Left cardiac atrium (tissue), 4 donors: ENCODE results near the gene RIPOR3. TPM values are rescaled to one million over a fixed set of nuclear protein-coding genes. Genes with fewer than 3 reads are reported as not detected.
"Not testable (repeated sequence)": the region's sequence is repeated elsewhere in the genome, so short reads cannot be mapped to it uniquely, and the experiment has no call there.

Experiments
- ATAC-seq, 2 donors: fragments of 200-7000 bp; cut with Tn5 transposase; one replicate each; pipeline ENCODE4 v1.9.1; 2020; ENCODE audit warnings: mild to moderate bottlenecking in 2 of 2, moderate library complexity in 2 of 2
- DNase-seq: peaks from one replicate; pipeline ENCODE4 v3.0.0-alpha.2; 2020
- intact Hi-C, 2 donors: fragments of 100-400 bp; cut with DNase I; formaldehyde crosslinking; loops; one replicate each; pipeline versions ENCODE4 v1.14.1 to v1.15.1; 2022 to 2023
- total RNA-seq, 2 donors: library from RNA; stranded (reverse); fragmentation: NEBNext Ultra II Directional; extraction: Animal tissue kit (Norgen Biotek cat#: 25700); gene quantifications; one replicate each; pipeline ENCODE4 v1.2.1, GENCODE V29; 2021
- donor health status: DM: no; HTN: yes; CAD: no.
- donor health status: DM: no; HTN: yes; CAD: no; lungs with severe emphysema.
- donor health status: DM: yes; HTN: yes; CAD: no.
- donor health status: Dilated cardiomyopathy.

RIPOR3 gene
- total RNA-seq, 2 donors from 2014 or later, result 3.3 to 6.7 TPM

DNA sequence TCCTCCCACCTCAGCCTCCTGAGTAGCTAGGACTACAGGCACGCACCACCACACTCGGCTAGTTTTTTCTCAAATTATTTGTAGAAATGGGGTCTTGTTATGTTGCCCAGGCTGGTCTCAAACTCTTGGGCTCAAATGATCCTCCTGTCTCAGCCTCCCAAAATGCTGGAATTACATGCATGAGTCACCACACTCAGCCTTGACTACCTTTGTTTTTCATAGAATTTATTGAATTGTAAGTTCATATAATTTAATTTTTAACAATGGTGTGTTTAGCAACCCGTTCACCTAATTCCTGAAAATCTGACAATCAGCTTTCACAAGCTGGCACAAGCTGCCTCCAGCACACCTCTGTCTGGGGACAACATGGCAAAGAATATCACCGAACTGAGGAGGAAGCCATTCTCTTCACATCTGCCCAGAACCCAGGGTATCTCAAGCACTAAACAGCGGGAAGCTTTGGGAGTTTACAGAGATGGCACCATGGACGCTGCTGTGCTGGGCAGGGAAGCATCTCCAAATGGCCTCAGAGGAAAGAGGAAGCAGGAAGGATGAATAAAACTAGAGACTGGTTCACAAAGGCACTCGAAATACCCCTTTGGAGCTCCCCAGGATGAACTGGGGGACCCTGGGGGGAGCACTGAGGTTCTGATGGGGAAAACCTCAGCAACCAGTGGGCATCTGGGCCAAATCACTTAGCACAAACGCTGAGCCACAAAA, 2.9 kb downstream of the RIPOR3 start:
- DNase-seq (no peak), ATAC-seq (no peak)
- intact Hi-C loops, result no loop called here

DNA sequence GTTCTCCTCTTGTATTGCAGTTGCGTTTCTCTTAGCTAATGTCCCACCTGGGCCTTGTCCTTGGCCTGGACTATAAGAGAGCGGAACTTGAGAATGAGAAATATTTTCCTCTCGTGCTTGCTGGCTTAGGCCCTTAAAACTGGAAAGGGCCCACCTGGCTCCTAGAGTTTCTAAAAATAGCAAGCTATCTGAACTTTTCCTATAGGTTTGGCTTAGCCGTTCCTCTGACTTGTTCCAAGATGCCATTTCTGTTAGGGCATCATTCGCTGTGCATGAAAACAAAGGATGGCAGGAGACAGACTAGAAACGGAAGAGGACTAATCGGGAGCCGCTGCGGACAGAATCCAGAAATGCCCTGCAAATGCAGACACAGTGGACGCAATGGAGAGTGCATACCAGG, 4.5 kb downstream of the RIPOR3 start:
- ATAC-seq, result no peak
- intact Hi-C loops, result no loop called here
- no peak for DNase-seq

- DNase-seq, result no peak
- intact Hi-C loops, result no loop called here
- no peak for ATAC-seq
Measured at GRCh38 chr20:50683570-50683969, 7.8 kb downstream of the RIPOR3 start.

DNA sequence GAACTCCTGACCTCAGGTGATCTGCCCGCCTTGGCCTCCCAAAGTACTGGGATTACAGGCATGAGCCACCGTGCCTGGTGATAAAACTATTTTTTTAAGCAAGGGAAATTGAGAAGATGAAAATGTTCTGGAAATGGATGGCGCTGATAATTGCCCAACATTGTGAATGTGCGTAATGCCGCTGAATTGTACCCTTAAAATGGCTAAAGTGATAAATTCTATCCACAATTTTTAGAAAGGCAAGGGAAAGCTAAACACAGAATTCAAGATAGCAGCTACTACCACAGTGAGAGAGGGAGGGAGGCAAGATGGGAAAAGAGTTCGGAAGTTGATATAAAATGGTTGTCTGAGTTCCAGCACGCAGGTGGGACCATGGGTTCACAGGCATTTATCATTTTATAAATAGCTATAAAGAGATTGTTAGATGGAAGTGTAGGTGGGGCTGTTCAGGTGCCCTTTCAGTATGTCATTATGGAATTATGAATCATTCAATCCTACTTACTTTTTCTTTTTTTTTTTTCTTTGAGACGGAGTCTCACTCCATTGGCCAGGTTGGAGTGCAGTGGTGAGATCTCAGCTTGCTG, 8.3 kb downstream of the RIPOR3 start:
- DNase-seq, result no peak
- ATAC-seq, result no peak
- intact Hi-C loops, result no loop called here

- intact Hi-C loops, result no loop called here
- ATAC-seq (no peak), DNase-seq (no peak)
Measured at GRCh38 chr20:50682065-50682464, 9.3 kb downstream of the RIPOR3 start.

DNA sequence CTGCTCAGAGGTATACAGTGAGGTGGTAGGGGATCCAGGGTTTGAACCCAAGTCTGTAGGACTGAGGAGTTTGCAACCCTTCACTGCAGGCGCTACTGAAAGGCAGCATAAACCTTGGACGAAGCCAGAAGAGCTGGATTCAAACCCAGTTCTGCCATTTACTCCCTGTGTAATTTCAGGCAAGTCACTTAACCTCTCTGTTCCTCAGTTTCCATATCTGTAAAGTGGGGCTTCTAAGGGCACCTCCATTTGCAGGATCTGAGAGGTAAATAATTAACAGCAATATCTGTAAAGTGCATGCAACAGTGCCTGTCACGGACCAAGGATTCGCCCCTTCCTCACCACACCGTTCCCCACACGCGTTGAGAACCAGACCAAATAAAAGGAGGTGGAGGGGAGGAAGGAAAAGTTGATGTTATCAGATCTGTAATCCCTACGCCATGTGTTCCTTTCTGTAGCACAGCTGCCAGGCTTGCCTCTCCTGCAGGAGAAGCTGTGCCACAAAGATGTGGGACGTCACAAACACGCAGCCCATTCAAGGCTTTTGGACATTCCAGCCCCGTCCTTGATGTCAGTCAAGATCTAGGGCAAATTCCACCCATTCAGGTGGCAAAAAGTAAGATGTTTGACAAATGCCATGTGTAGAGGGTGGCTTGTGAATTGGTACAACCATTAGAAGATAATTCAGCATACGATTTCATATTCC, 9.8 kb downstream of the RIPOR3 start:
- no peak for ATAC-seq
- no peak for DNase-seq
- intact Hi-C loops, result no loop called here

DNA sequence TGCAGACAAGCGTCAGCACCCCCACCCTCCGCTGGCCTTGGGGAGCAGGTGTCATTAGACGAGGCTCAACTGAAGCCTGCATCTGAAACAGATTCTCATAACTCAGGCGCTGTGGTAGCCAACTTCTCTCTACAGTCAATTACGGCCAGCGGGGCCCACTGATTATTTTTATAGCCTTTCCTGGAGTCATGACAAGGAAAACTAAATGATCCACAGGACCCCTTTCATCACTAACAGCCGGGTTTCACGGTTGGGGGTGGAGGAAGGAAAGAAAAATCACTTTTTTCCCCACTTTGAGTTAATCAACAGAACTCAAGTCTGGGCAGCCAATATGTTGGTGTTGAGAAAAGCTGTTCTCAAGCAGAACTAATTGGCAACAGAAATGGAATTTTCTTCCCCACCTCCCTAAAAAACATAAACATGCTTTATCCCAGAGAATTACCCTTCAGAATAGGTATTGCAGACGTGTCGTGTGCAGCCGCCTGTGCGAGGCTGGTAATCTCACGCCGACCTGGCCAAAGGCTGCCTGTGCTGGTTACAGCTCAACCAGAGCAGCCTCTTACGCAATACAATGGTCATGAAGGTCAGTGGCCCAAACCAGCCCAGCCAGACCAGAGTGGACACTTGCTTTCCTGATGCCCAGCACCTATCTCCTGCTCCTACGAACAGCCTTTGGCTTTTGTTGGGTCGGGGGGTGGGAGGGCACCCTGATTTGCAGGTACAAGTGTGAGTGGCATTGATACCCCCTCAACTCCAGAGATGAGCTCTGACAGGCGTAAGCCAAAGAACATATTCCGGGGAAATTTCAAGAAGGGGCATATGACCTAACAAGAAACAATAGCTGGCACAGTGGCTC, 11.0 kb downstream of the RIPOR3 start:
- peak; percentile 53 for DNase-seq
- intact Hi-C loops, result no loop called here
- peak; percentile 55 to 69 for ATAC-seq

DNA sequence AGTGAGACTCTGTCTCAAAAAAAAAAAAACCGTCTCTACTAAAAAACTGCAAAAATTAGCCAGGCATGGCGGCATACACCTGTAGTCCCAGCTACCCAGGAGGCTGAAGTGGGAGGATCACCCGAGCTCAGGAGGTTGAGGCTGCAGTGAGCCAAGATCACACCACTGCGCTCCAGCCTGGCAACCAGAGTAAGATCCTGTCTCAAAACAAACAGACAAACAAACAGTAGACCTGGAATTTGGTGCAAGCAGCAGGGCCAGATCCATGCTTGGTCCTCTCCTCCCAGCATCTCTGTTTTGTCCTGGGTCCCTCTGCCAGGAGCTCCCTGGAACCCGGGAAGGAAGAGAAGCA, 11.6 kb downstream of the RIPOR3 start:
- DNase-seq, result no peak
- ATAC-seq, result no peak
- intact Hi-C loops, result no loop called here

GRCh38 chr20:50678169-50678898, 13.0 kb downstream of the RIPOR3 start:
- intact Hi-C loops, result no loop called here
- DNase-seq, result peak; percentile 43
- peak; percentile 35 to 71 for ATAC-seq

DNA sequence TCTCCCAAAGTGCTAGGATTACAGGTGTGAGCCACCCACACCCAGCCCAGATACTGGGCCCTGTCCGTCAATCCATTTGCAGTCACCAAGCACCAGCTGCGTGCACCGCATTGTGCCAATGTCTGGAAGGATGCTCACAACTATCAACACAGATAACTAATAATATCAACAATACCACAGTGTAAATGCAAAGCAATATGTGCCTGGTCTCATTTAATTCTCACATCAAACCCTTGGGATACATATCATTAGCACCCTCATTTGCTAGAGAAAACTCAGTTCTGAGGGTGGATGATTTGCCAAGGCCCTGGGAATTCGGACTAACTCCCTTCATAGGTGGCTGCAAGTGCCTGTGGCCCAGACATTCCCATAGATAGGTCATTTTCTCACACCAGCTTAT, 14.5 kb downstream of the RIPOR3 start:
- DNase-seq (no peak), ATAC-seq (no peak)
- intact Hi-C loops, result no loop called here

DNA sequence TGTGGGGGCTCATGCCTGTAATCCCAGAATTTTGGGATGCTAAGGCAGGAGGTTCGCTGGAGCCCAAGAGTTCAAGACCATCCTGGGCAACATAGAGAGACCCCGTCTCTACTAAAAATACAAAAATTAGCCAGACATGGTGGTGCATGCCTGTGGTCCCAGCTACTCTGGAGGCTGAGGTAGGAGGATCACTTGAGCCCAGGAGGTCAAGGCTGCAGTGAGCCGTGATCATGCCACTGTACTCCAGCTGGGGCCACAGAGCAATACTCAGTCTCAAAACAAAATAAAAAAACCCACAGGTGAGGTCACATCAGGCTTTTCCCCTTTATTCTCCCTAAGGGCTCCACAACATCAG, 15.0 kb downstream of the RIPOR3 start:
- ATAC-seq, intact Hi-C loops, DNase-seq: not testable (repeated sequence)

GRCh38 chr20:50675671-50676376, 15.5 kb downstream of the RIPOR3 start:
- ATAC-seq (no peak), DNase-seq (no peak)
- intact Hi-C loops, result no loop called here

DNA sequence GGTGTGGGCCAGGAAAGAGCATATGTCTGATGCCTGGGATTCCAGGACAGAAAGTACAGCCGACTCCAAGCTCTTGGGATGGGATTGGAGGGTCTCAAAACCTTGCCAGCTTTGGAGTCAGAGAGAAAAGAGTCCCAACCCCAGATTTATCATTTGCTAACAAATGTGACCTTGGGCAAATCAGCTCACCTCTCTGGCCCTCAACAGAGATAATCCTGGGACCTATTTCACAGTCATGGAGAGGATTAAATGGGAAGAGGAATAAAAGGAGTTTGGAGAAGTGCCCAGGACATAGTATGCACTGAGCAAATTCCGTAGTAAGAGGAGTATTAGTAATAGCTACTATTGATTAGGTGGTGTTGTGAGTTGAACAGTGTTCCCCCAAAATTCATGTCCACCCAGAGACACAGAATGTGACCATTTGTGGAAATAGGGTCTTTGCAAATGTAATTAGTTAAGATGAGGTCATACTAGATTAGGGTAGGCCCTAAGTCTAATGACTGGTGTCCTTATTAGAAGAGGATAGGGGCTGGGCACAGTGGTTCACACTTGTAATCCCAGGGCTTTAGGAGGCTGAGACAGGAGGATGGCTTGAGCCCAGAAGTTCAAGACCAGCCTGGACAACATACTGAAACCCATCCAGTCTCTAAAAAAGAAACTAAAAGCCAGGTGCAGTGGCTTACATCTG, 17.1 kb downstream of the RIPOR3 start:
- ATAC-seq (no peak), DNase-seq (no peak)
- intact Hi-C loops, result no loop called here

DNA sequence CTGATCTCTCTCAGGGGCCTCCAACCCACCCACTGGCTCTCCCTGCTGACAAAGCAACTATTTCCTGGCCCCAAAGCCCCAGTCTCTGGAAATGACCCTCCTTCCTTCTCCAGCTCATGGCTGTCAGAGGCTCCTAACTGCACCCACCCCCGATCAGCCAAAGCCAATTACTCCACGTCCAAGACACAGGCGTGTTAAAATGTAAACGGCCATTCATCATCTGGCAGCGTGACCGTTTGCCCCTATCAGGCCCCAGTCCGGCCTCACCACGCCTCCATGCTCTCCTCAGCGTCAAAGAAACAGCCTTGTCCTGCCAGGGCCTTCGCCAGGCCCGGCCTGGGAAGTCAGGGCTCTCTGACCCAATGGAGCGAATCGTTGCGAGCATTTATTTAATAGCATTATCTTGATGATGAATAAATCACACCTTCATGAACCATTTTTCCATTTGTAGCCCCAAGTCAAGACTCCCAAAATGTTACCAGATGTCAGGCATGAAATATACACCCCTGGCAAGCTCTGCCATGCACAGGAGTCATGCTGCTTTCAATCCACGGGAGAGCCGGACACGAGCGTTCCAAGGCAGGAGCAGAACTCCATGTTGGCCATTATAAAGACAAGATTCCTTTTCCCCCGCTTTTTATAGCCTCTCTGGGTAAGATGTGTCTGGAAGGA, 17.7 kb downstream of the RIPOR3 start:
- intact Hi-C loops, result no loop called here
- ATAC-seq (peak in 1 of 2 donors; percentile 76), DNase-seq (peak; percentile 34)

DNA sequence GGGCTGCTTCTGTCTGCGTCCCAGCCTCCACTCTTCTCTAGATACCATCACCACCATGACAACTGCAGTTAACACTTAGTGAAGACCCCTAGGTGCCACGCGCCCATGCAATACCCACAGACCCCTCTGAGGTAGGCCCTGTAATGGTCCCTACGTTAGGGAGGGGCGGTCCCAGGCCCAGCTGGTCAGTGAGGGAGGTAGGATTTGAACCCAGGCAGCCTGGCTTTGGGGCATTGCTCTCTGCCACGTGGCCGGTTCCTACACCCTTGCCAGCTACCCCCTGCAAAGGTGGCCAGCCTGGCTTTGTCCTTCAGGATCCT, 18.2 kb downstream of the RIPOR3 start:
- ATAC-seq (no peak), DNase-seq (no peak)
- intact Hi-C loops, result no loop called here

DNA sequence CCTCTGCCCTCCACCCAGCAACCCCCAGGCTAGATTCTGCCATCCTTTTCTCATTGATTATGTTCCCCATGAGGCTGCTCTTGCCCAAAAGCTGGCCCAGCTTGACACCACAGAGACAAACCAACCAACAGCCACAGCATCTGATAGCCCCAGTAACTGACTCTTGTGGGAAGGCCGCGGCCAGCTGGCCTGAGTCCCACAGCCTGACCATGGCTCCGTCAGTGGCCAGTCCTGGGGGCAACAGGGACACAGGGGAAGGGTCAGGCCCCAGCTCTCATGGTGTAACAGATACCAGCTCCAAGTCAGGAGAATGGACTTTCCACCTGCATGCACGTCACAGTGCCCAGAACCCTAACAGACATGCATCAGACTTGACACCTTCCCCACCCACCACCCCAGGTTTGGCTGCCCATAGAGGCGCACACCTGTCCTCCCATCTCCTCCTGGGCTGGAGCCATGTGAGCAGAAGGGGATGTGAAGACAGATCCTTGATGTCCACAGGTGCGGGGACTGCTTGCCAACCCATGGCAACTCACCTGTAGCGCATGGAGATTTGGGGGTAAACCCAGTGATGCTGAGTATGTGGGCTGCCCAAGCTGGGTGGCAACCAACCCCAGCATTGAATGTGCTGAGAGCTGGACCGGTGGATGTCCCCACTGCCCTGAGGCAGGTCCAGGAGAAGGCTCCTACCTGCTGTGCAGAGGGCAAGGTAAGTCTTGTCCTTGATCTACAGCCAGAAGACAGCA, 18.8 kb downstream of the RIPOR3 start:
- no peak for DNase-seq
- ATAC-seq, result no peak

DNA sequence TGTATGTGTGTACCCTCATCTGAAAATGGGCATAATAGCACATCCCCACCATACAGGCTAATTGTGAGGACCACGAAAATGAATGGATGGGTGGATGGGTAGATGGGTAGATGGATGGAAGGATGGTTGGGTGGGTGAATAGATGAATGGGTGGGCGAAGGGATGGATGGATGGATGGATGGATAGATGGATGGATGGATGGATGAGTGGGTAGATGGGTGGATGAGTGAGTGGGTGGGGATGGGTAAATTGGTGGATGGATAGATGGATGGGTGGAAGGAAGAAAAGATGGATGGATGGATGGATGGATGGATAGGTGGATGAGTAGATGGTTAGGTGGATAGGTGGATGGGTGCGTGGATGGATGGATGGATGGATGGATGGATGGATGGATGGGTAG, 19.7 kb downstream of the RIPOR3 start:
- DNase-seq, result no peak
- ATAC-seq, result no peak
- intact Hi-C loops, result no loop called here

More for the DNA sequence above, 18.8 kb downstream of the RIPOR3 start:
- intact Hi-C loops, result no loop called here
